ENCODE results near the gene CDK13. TPM values are rescaled to one million over a fixed set of nuclear protein-coding genes. Genes with fewer than 3 reads are reported as not detected.
"Not testable (repeated sequence)": the region's sequence is repeated elsewhere in the genome, so short reads cannot be mapped to it uniquely, and the experiment has no call there.

CDK13 gene
- total RNA-seq, 2 donors from 2014 or later, result 116 to 136 TPM

GRCh38 chr7:40138973-40139372 is 188.9 kb downstream of the CDK13 start:
- Mint-ChIP-seq H3K4me3 (no peak overlapping the region), H3K27me3 (peaks cover 30% of the 10 kb centered on the region)

GRCh38 chr7:40139891-40140290 is 189.8 kb downstream of the CDK13 start:
- not testable (repeated sequence) for ATAC-seq

More at GRCh38 chr7:40138973-40139372, 188.9 kb downstream of the CDK13 start:
- no peaks in the 10 kb centered on the region for H3K9me3 ChIP-seq (ENCODE audit: control insufficient read depth, low read length, poor library complexity, severe bottlenecking)
- no peak for ATAC-seq
- H3K36me3 Mint-ChIP-seq (ENCODE audit: low read depth), result no peaks in the 10 kb centered on the region
- no peak overlapping the region for H3K27ac Mint-ChIP-seq
- peaks cover 4% of the 10 kb centered on the region for H3K4me1 Mint-ChIP-seq
- DNase-seq, result no peak

GRCh38 chr7:40141916-40142315 is 191.9 kb downstream of the CDK13 start:
- H3K27me3 Mint-ChIP-seq, result peaks cover 48% of the 10 kb centered on the region
- H3K36me3 Mint-ChIP-seq (ENCODE audit: low read depth); H3K4me1 Mint-ChIP-seq; DNase-seq; H3K4me3 Mint-ChIP-seq; H3K27ac Mint-ChIP-seq; H3K9me3 ChIP-seq (ENCODE audit: control insufficient read depth, low read length, poor library complexity, severe bottlenecking); ATAC-seq: not testable (repeated sequence)

More at GRCh38 chr7:40139891-40140290, 189.8 kb downstream of the CDK13 start:
- not testable (repeated sequence) for H3K4me3 Mint-ChIP-seq; H3K4me1 Mint-ChIP-seq; DNase-seq; H3K36me3 Mint-ChIP-seq (ENCODE audit: low read depth); H3K27ac Mint-ChIP-seq; H3K9me3 ChIP-seq (ENCODE audit: control insufficient read depth, low read length, poor library complexity, severe bottlenecking)
- peaks cover 35% of the 10 kb centered on the region for H3K27me3 Mint-ChIP-seq

GRCh38 chr7:40145596-40146130 is 195.6 kb downstream of the CDK13 start:
- H3K27ac Mint-ChIP-seq; H3K4me3 Mint-ChIP-seq; DNase-seq; H3K36me3 Mint-ChIP-seq (ENCODE audit: low read depth); ATAC-seq; H3K4me1 Mint-ChIP-seq; H3K9me3 ChIP-seq (ENCODE audit: control insufficient read depth, low read length, poor library complexity, severe bottlenecking): not testable (repeated sequence)
- H3K27me3 Mint-ChIP-seq, result peaks cover 47% of the 10 kb centered on the region

GRCh38 chr7:40147371-40148246 is 197.6 kb downstream of the CDK13 start:
- Mint-ChIP-seq H3K4me1 (peaks cover 4% of the 10 kb centered on the region), H3K4me3 (no peak overlapping the region), H3K27me3 (peaks cover 40% of the 10 kb centered on the region), H3K27ac (no peak overlapping the region), H3K36me3 (ENCODE audit: low read depth) (peaks cover 3% of the 10 kb centered on the region)
- DNase-seq (no peak), ATAC-seq (no peak)
- H3K9me3 ChIP-seq (ENCODE audit: control insufficient read depth, low read length, poor library complexity, severe bottlenecking), result no peaks in the 10 kb centered on the region

GRCh38 chr7:40148247-40148580 is 198.2 kb downstream of the CDK13 start:
- not testable (repeated sequence) for H3K27ac Mint-ChIP-seq; H3K9me3 ChIP-seq (ENCODE audit: control insufficient read depth, low read length, poor library complexity, severe bottlenecking); H3K36me3 Mint-ChIP-seq (ENCODE audit: low read depth); ATAC-seq; H3K4me1 Mint-ChIP-seq; H3K4me3 Mint-ChIP-seq; DNase-seq
- peaks cover 34% of the 10 kb centered on the region for H3K27me3 Mint-ChIP-seq

GRCh38 chr7:40148671-40149070 is 198.6 kb downstream of the CDK13 start:
- DNase-seq, result no peak
- Mint-ChIP-seq H3K4me3 (no peak overlapping the region), H3K27me3 (peaks cover 30% of the 10 kb centered on the region), H3K27ac (no peak overlapping the region), H3K36me3 (ENCODE audit: low read depth) (peaks cover 3% of the 10 kb centered on the region), H3K4me1 (peaks cover 4% of the 10 kb centered on the region)
- no peaks in the 10 kb centered on the region for H3K9me3 ChIP-seq (ENCODE audit: control insufficient read depth, low read length, poor library complexity, severe bottlenecking)
- no peak for ATAC-seq

Other genes with a start within 250 kb of the CDK13 start
- 10 to 100 TPM; 12.0 to 17.3 TPM for gene MPLKIP, start 184.4 kb downstream of the CDK13 start, total RNA-seq
- 1 to 10 TPM in 1 of 2 donors, under 1 TPM in 1; 0.68 to 2.5 TPM for gene SUGCT, start 184.7 kb downstream of the CDK13 start, total RNA-seq